ENCODE measurements around the gene HSP90AB1.

- no peak for TF ChIP-seq CTCF (IDR thresholded peaks at IDR 0.05)
- no peak for TF ChIP-seq POLR2A (IDR thresholded peaks at IDR 0.05)
Observed at GRCh38 chr6:44271406-44271723, 24.5 kb downstream of the HSP90AB1 start.

Data from heart left ventricle (tissue), 13 donors.